HepG2 (cell line): ENCODE results near the gene MYEOV. TPM values are rescaled to one million over a fixed set of nuclear protein-coding genes. Genes with fewer than 3 reads are reported as not detected.

Source experiments
- ATAC-seq: fragments of 200-7000 bp; cut with Tn5 transposase; 3 replicates; pipeline ENCODE4 v1.9.1; 2020; ENCODE audit warnings: mild to moderate bottlenecking, moderate library complexity
- BruUV-seq: library from RNA; stranded (reverse); fragments of 400-500 nt; replicated peaks from 2 replicates; lab custom pipeline; 2021; lab: Mats Ljungman, UMichigan
- CTCF ChIA-PET: fragments of 300-600 bp; formaldehyde crosslinking; extraction: SDS; loops from one replicate; lab custom pipeline; 2021; ENCODE audit warnings: low total read pairs, inconsistent platforms, low intra/inter-chr PET ratio; lab: Yijun Ruan, JAX
- POLR2A ChIA-PET: fragments of 350-600 bp; sonication (Branson Sonifier 250); formaldehyde crosslinking; loops from one replicate; lab custom pipeline; 2020; ENCODE audit warnings: antibody characterized with exemption, inconsistent platforms; lab: Yijun Ruan, JAX
- DNase-seq: peaks from one replicate; pipeline ENCODE4 v3.0.0-alpha.2; 2015; ENCODE audit warnings: low spot score
- FAIRE-seq: peaks from 3 replicates; lab custom pipeline; 2011; peaks lifted over from hg19 to GRCh38; lab: Jason Lieb, UNC
- H2AFZ ChIP-seq: one replicate; pipeline ENCODE4 v1.6.1; 2011; ENCODE audit warnings: low read length, inconsistent platforms
- H3K27ac ChIP-seq: fragments of 300-600 bp; 3 replicates; pipeline ENCODE4 v1.8.0; 2011; ENCODE audit warnings: mixed run types, mild to moderate bottlenecking, mixed read lengths, low read length, inconsistent platforms; ENCODE audit not compliant: insufficient read depth; ENCODE audit errors: extremely low read length
- H3K27me3 ChIP-seq, 2 experiments: fragments of 200-600 bp in 1 of 2; 2 replicates in 1 of 2; 3 replicates in 1 of 2; pipeline versions ENCODE4 v1.6.0 to v1.8.0; 2011; ENCODE audit warnings: low read length in 2 of 2, mild to moderate bottlenecking in 2 of 2, moderate library complexity in 2 of 2, inconsistent platforms in 1 of 2; ENCODE audit not compliant: insufficient read depth in 2 of 2, control insufficient read depth in 1 of 2
- H3K36me3 ChIP-seq, 2 experiments: fragments of 200-600 bp in 1 of 2; replicated peaks in 1 of 2; 2 replicates in 1 of 2; 3 replicates in 1 of 2; pipeline versions ENCODE4 v1.5.1 to v1.8.0; 2011; ENCODE audit warnings: low read length in 2 of 2, inconsistent platforms in 1 of 2; ENCODE audit not compliant: insufficient read depth in 2 of 2, control insufficient read depth in 1 of 2
- H3K4me1 ChIP-seq: 2 replicates; pipeline ENCODE4 v1.5.1; 2012; ENCODE audit warnings: low read length, inconsistent platforms; ENCODE audit not compliant: insufficient read depth
- H3K4me2 ChIP-seq: 2 replicates; pipeline ENCODE4 v1.6.0; 2011; ENCODE audit warnings: low read depth, low read length, inconsistent platforms
- H3K4me3 ChIP-seq, 3 experiments: fragments of 200-600 bp in 1 of 3; sonication (generic), shearing (Covaris generic) in 1 of 3; replicated peaks in 1 of 3; 2 replicates each; pipeline ENCODE4 v1.5.1; 2011 to 2016; ENCODE audit warnings: low read length in 3 of 3, inconsistent platforms in 2 of 3, low read depth in 2 of 3, mild to moderate bottlenecking in 2 of 3, control low read depth in 1 of 3, mixed read lengths in 1 of 3; ENCODE audit not compliant: insufficient read depth in 1 of 3
- H3K79me2 ChIP-seq: one replicate; pipeline ENCODE4 v1.6.1; 2011; ENCODE audit warnings: low read length, inconsistent platforms; ENCODE audit not compliant: insufficient read depth
- H3K9ac ChIP-seq: 2 replicates; pipeline ENCODE4 v1.6.0; 2011; ENCODE audit warnings: mild to moderate bottlenecking, low read depth, low read length, inconsistent platforms; ENCODE audit not compliant: insufficient read depth
- H3K9me3 ChIP-seq: 2 replicates; pipeline ENCODE4 v1.5.1; 2012; ENCODE audit warnings: mild to moderate bottlenecking, low read length
- H4K20me1 ChIP-seq: 2 replicates; pipeline ENCODE4 v1.6.0; 2011; ENCODE audit warnings: inconsistent platforms, mild to moderate bottlenecking, low read length, moderate library complexity; ENCODE audit not compliant: insufficient read depth
- BORCS8-MEF2B ChIP-seq: sonication (generic); formaldehyde crosslinking; IDR thresholded peaks from 2 replicates; pipeline ENCODE4 v1.8.0; 2022; ENCODE audit warnings: mild to moderate bottlenecking, missing genetic modification reagents
- CBX1 ChIP-seq: IDR thresholded peaks from one replicate; pipeline ENCODE4 v1.6.1; 2016; ENCODE audit warnings: antibody characterized with exemption, low read depth
- JUNB ChIP-seq: sonication (generic); formaldehyde crosslinking; IDR thresholded peaks from 2 replicates; pipeline ENCODE4 v1.8.0; 2022; ENCODE audit warnings: missing genetic modification reagents, mild to moderate bottlenecking, borderline replicate concordance
- NFIC ChIP-seq: IDR thresholded peaks from 2 replicates; pipeline ENCODE4 v1.6.1; 2012; ENCODE audit warnings: mild to moderate bottlenecking, low read length, inconsistent platforms
- SALL1 ChIP-seq: sonication (generic); formaldehyde crosslinking; IDR thresholded peaks from 2 replicates; pipeline ENCODE4 v1.8.0; 2022; ENCODE audit warnings: mild to moderate bottlenecking, missing genetic modification reagents
- TBX2 ChIP-seq: sonication (generic); formaldehyde crosslinking; IDR thresholded peaks from 2 replicates; pipeline ENCODE4 v1.5.0; 2020; ENCODE audit warnings: missing genetic modification reagents, mild to moderate bottlenecking, borderline replicate concordance
- ZBTB8A ChIP-seq: sonication (generic); formaldehyde crosslinking; IDR thresholded peaks from 2 replicates; pipeline ENCODE4 v1.4.0; 2020; ENCODE audit warnings: mild to moderate bottlenecking, low read depth, missing genetic modification reagents, borderline replicate concordance
- ZFP90 ChIP-seq: sonication (generic); formaldehyde crosslinking; IDR thresholded peaks from 2 replicates; pipeline ENCODE4 v1.8.0; 2022; ENCODE audit warnings: missing genetic modification reagents, mild to moderate bottlenecking, inconsistent platforms, borderline replicate concordance
- ZMAT5 ChIP-seq: sonication (generic); formaldehyde crosslinking; IDR thresholded peaks from 2 replicates; pipeline ENCODE4 v1.5.0; 2020; ENCODE audit warnings: mild to moderate bottlenecking, low read depth, missing genetic modification reagents, borderline replicate concordance
- ZNF17 ChIP-seq: sonication (generic); formaldehyde crosslinking; IDR thresholded peaks from 2 replicates; pipeline ENCODE4 v1.5.0; 2020; ENCODE audit warnings: mild to moderate bottlenecking, missing genetic modification reagents
- ZNF256 ChIP-seq: sonication (generic); formaldehyde crosslinking; conservative IDR thresholded peaks from 2 replicates; pipeline ENCODE4 v1.4.0; 2020; ENCODE audit warnings: missing genetic modification reagents
- ZNF281 ChIP-seq: sonication (generic); formaldehyde crosslinking; IDR thresholded peaks from 2 replicates; pipeline ENCODE4 v1.4.0; 2020; ENCODE audit warnings: missing genetic modification reagents, borderline replicate concordance
- ZNF292 ChIP-seq: sonication (generic); formaldehyde crosslinking; IDR thresholded peaks from 2 replicates; pipeline ENCODE4 v1.8.1; 2022; ENCODE audit warnings: mild to moderate bottlenecking, low read depth, missing genetic modification reagents, borderline replicate concordance
- ZNF574 ChIP-seq: sonication (generic); formaldehyde crosslinking; IDR thresholded peaks from 2 replicates; pipeline ENCODE4 v1.4.0; 2020; ENCODE audit warnings: missing genetic modification reagents
- WGBS: methylation state at CpG from one replicate; pipeline ENCODE4 v1.1.6; 2017; ENCODE audit warnings: low lambda C conversion rate; 5-methylcytosine and 5-hydroxymethylcytosine counted together
- in situ Hi-C: cut with HindIII; loops from 2 replicates; pipeline ENCODE4 v1.10.0; 2017; ENCODE audit warnings: low pct_unique_long_range_greater_than_20kb; ENCODE audit not compliant: extremely low pct_ligation_motif_present
- intact Hi-C: fragments of 100-400 bp; cut with micrococcal nuclease; formaldehyde crosslinking; loops from one replicate; pipeline ENCODE4 v1.10.0; 2022; ENCODE audit not compliant: unreplicated experiment
- polyA plus RNA-seq, 8 experiments: library from polyadenylated mRNA; depleted of rRNA in 3 of 8; stranded (reverse) in 7 of 8; unstranded in 1 of 8; fragments of >200 nt; fragmentation: Illumina TruSeq in 4 of 8; extraction: Trizol in 4 of 8; gene quantifications; 2 replicates each; pipeline versions ENCODE4 v1.2.1 to v1.2.3, GENCODE V29; 2011 to 2016; ENCODE audit warnings: low read depth in 4 of 8, missing spikeins in 1 of 8, mixed read lengths in 1 of 8; ENCODE audit not compliant: insufficient read depth in 1 of 8
- total RNA-seq, 5 experiments: library from RNA; depleted of rRNA; stranded (reverse); fragments of >200 nt; fragmentation: Illumina TruSeq; extraction: Trizol; gene quantifications; 2 replicates each; pipeline ENCODE4 v1.2.3, GENCODE V29; 2016; ENCODE audit warnings: low read depth in 1 of 5

The MYEOV gene
- total and polyA plus RNA-seq, 2 of the 13 experiments (the other 11 are each of a cell fraction or from before 2014, with no cell fraction given) = 0.33 to 1.8 TPM

GRCh38 chr11:69343401-69344321 lies 49.7 kb downstream of the MYEOV start:
- Histone ChIP-seq H3K27me3 (peaks cover 0 to 8% of the 10 kb centered on the region in 2 experiments; a peak in 1 of 5 replicates), H3K4me3 (no peak overlapping the region), H3K4me2 (no peak overlapping the region), H3K36me3 (no peaks in the 10 kb centered on the region), H3K9me3 (no peaks in the 10 kb centered on the region), H3K79me2 (no peaks in the 10 kb centered on the region), H3K9ac (no peak overlapping the region), H2AFZ (no peak overlapping the region), H4K20me1 (no peaks in the 10 kb centered on the region), H3K27ac (no peak overlapping the region), H3K4me1 (no peaks in the 10 kb centered on the region)
- FAIRE-seq = no peak
- in situ Hi-C loops (no loop called here), intact Hi-C loops (no loop called here)
- no peak for ATAC-seq
- ChIA-PET CTCF (no interaction called here), POLR2A (no interaction called here)
- TF ChIP-seq ZNF256 (CRISPR knock-in tag) = no peak
- TF ChIP-seq TBX2 (CRISPR knock-in tag) = no peak
- no peak for TF ChIP-seq CBX1
- no peak for TF ChIP-seq BORCS8-MEF2B
- no peak for TF ChIP-seq ZFP90
- no peak for TF ChIP-seq ZNF292
- TF ChIP-seq SALL1 = no peak
- no peak for TF ChIP-seq ZNF17 (CRISPR knock-in tag)
- no peak for TF ChIP-seq NFIC
- no peak for TF ChIP-seq JUNB (CRISPR knock-in tag)
- TF ChIP-seq ZMAT5 (CRISPR knock-in tag) = no peak
- TF ChIP-seq ZNF281 (CRISPR knock-in tag) = no peak
- no peak for TF ChIP-seq ZBTB8A (CRISPR knock-in tag)
- no peak for TF ChIP-seq ZNF574 (CRISPR knock-in tag)
- 67% methylated on average over 6 of the region's 13 CpGs for WGBS
- no TSS peak for BruUV-seq
- no peak for DNase-seq
